ENCODE measurements around the gene PGAM2. TPM values are rescaled to one million over a fixed set of nuclear protein-coding genes. Genes with fewer than 3 reads are reported as not detected.
"Not testable (repeated sequence)": the region's sequence is repeated elsewhere in the genome, so short reads cannot be mapped to it uniquely, and the experiment has no call there.

The PGAM2 gene
- total RNA-seq, 1 donor, result not detected

DNA sequence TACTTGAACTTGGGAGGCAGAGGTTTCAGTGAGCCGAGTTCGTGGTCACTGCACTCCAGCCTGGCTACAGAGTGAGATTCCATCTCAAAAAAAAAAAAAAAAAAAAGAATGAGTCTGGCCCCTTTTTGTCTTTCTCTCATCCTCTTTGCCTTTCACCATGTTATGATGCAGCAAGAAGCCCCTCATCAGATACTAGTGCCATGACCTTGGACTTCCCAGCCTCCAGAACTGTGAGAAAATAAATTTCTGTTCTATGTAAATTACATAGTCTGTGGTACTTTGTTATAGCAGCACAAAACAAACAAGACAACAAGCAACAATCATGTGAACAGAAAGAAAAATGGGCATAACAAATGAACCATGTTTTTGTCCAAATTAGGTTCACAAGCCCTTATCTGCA, 23.1 kb downstream of the PGAM2 start:
- no peak for TF ChIP-seq CTCF (IDR thresholded peaks at IDR 0.05; ENCODE audit: insufficient read depth, low read length)
- DNase-seq (ENCODE audit: low read depth), result no peak
- no peak overlapping the region for H3K4me3 ChIP-seq (ENCODE audit: low read depth, low read length)

- not testable (repeated sequence) for DNase-seq (ENCODE audit: low read depth)
- H3K4me3 ChIP-seq (ENCODE audit: low read depth, low read length), result peak overlapping the region; percentile 28
Measured at GRCh38 chr7:44040493-44040891, 24.9 kb downstream of the PGAM2 start.

- H3K4me3 ChIP-seq (ENCODE audit: low read depth, low read length); DNase-seq (ENCODE audit: low read depth): not testable (repeated sequence)
Measured at GRCh38 chr7:44039800-44040492, 25.4 kb downstream of the PGAM2 start.

DNA sequence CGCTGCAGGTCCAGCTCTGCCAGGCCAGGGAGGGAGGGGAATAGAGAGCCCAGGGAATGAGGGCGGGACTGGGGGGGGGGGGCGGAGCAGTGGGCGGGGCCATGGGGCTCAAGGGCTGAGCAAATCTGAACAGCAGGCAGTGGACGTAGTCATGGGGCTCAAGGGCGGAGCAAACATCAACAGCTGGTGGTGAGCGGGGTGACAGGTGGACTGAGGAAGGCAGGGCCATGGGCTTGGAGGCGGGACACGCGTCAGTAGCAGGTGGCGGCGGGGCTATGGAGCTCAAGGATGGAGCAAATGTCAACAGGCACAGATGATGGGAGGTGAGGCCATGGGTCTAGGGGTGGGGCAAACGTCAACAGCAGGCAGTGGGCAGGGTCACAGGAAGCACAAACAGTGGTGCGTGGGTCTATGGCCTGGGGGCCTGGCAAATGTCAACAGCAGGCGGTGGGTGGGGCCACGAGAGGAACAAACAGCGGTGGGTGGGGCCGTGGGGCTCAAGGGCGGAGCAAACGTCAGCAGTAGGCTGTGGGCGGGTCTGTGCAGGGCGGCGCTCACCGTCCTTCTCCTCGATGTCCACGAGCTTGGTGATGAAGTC, 26.3 kb downstream of the PGAM2 start:
- DNase-seq (ENCODE audit: low read depth), result peak; percentile 42
- peak overlapping the region; percentile 42 for H3K4me3 ChIP-seq (ENCODE audit: low read depth, low read length)

- DNase-seq (ENCODE audit: low read depth); H3K4me3 ChIP-seq (ENCODE audit: low read depth, low read length): not testable (repeated sequence)
Measured at GRCh38 chr7:44038553-44038952, 26.8 kb downstream of the PGAM2 start.

GRCh38 chr7:44037951-44038350, 27.4 kb downstream of the PGAM2 start:
- not testable (repeated sequence) for H3K4me3 ChIP-seq (ENCODE audit: low read depth, low read length); DNase-seq (ENCODE audit: low read depth)

GRCh38 chr7:44036364-44036763, 29.0 kb downstream of the PGAM2 start:
- DNase-seq (ENCODE audit: low read depth); H3K4me3 ChIP-seq (ENCODE audit: low read depth, low read length): not testable (repeated sequence)

- not testable (repeated sequence) for DNase-seq (ENCODE audit: low read depth); H3K4me3 ChIP-seq (ENCODE audit: low read depth, low read length)
Measured at GRCh38 chr7:44033971-44034844, 31.2 kb downstream of the PGAM2 start.

GRCh38 chr7:44032031-44032430, 33.3 kb downstream of the PGAM2 start:
- DNase-seq (ENCODE audit: low read depth); H3K4me3 ChIP-seq (ENCODE audit: low read depth, low read length): not testable (repeated sequence)

DNA sequence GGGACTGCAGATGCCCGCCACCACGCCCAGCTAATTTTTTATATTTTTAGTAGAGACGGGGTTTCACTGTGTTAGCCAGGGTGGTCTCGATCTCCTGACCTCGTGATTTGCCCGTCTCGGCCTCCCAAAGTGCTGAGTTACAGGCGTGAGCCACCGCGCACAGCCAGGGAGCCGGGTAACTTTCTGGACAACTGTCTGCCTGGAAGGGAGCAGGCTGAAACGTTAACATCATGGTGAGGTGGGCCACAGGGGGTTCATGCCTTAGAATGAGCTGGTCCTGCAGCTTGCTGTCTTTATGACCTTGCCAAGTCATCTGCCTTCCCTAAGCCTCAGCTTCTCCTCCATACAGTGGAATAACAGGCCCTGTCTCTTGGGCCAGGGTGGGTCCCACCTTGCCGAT, 34.0 kb downstream of the PGAM2 start:
- H3K4me3 ChIP-seq (ENCODE audit: low read depth, low read length); DNase-seq (ENCODE audit: low read depth): not testable (repeated sequence)

- H3K4me3 ChIP-seq (ENCODE audit: low read depth, low read length); DNase-seq (ENCODE audit: low read depth): not testable (repeated sequence)
Measured at GRCh38 chr7:44030029-44030428, 35.3 kb downstream of the PGAM2 start.

- not testable (repeated sequence) for H3K4me3 ChIP-seq (ENCODE audit: low read depth, low read length); DNase-seq (ENCODE audit: low read depth)
Measured at GRCh38 chr7:44029433-44029832, 35.9 kb downstream of the PGAM2 start.

DNA sequence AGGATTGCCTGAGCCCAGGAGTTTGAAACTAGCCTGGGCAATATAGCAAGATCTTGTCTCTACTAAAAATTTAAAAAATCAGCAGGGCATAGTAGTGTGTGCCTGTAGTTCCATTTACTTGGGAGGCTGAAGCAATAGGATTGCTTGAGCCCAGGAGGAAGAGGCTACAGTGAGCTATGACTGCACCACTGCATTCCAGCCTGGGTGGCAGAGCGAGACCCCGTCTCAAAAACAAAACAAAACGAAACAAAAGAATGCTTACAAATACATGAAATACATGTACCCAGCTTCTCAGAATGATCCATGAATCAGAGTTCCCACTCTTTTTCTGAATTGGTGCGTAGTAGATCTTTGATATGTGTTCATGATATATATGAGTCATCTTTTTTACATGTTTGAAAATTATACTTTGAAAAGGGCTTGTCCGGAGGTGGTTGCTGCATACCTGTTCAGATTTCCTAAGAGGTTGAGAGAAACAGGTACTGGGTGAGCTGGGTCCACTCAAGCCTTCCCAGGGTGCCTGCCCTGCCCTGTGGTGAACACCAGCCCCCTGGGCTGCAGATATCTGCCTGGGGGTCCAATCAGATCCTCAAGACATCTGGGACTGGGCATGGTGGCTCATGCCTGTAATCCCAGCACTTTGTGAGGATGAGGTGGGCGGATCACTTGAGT, 42.4 kb downstream of the PGAM2 start:
- not testable (repeated sequence) for DNase-seq (ENCODE audit: low read depth); H3K4me3 ChIP-seq (ENCODE audit: low read depth, low read length)

DNA sequence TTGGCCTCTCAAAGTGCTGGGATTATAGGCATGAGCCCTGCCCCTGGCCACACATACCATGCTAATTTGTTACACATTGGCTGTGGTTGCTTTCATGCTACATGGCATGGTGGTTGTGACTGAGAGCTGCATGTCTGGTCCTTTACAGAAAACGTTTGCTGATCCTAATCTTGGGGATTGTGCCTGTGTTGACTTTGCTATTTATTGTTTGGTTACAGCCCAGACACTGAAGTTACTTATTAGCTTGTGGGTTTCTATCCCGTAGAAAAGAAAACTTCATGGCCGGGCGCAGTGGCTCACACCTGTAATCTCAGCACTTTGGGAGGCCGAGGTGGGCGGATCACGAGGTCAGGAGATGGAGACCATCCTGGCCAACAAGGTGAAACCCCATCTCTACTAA, 43.3 kb downstream of the PGAM2 start:
- DNase-seq (ENCODE audit: low read depth); H3K4me3 ChIP-seq (ENCODE audit: low read depth, low read length): not testable (repeated sequence)

DNA sequence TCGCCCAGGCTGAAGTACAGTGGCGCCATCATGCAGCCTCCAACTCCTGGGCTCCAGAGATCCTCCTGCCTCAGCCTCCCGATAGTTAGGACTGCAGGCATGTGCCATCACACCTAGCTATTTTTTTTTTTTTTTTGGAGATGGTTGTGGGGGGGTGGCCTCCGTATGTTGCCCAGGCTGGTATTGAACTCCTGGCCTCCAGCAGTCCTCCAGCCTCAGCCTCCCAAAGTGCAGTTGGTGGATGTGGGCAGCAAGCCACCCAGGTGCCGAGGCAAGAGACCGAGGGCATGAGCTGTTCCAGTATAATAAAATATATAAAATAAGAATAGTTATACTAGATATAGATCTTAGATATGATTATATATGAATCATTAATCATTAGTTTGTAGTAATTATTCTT, 45.5 kb downstream of the PGAM2 start:
- H3K4me3 ChIP-seq (ENCODE audit: low read depth, low read length); DNase-seq (ENCODE audit: low read depth): not testable (repeated sequence)

Measured in fibroblast of the aortic adventitia (primary cell).